HEK293T (cell line): ENCODE data around the gene SLC51A.

Source experiments
- ELF4 ChIP-seq: fragments of 450-650 bp; IDR thresholded peaks from 2 replicates; pipeline ENCODE4 v1.6.1; 2017; ENCODE audit warnings: antibody characterized with exemption
- FOXA1 ChIP-seq: fragments of 450-650 bp; IDR thresholded peaks from 2 replicates; pipeline ENCODE4 v1.6.1; 2016; ENCODE audit warnings: mild to moderate bottlenecking
- FOXK2 ChIP-seq: fragments of 450-650 bp; IDR thresholded peaks from 2 replicates; pipeline ENCODE4 v1.6.1; 2016; ENCODE audit warnings: mild to moderate bottlenecking
- FOXM1 ChIP-seq: fragments of 450-650 bp; IDR thresholded peaks from 2 replicates; pipeline ENCODE4 v1.6.1; 2017; ENCODE audit warnings: mild to moderate bottlenecking, borderline replicate concordance
- HDGF ChIP-seq: fragments of 450-650 bp; IDR thresholded peaks from 2 replicates; pipeline ENCODE4 v1.6.1; 2017; ENCODE audit warnings: antibody characterized with exemption, borderline replicate concordance
- SP1 ChIP-seq: fragments of 450-650 bp; IDR thresholded peaks from 2 replicates; pipeline ENCODE4 v1.6.1; 2017
- TARDBP ChIP-seq: fragments of 450-650 bp; IDR thresholded peaks from 2 replicates; pipeline ENCODE4 v1.6.1; 2016

DNA sequence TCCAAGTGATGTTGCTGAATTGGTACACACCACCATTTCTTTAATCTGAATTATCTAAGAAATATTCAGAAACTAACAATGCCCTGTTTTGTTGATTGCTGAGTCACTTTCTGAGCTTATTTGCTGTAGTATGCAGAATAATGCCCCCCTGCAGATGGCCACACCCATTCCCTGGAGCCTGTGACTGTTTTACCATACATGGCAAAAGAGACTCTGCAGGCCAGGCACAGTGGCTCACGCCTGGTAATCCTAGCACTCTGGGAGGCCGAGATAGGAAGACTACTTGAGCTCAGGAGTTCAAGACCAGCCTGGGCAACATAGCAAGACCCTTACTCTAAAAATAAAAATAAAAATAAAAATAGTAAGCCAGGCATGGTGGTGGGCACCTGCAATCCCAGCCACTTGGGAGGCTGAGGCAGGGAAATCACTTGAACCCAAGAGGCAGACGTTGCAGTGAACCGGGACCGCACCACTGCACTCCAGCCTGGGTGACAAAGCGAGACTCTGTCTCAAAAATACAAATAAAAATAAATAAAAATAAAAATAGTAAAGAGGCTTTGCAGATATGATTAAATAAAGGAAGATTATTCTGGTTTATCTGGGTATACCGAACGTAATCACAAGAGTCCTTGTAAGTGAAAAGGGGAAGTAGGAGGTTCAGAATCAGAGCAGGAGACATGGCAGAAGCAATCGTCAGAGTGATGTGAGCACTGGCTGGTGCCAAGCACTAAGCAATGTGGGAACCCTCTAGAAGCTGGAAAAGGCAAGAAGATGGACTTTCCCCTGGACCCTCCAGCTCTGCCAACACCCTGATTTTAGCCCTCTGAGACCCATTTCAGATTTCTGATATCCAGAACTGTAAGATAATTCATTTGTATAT lies 52.2 kb downstream of the SLC51A start:
- TF ChIP-seq FOXM1 (no peak), FOXA1 (no peak), ELF4 (no peak), TARDBP (no peak), SP1 (no peak), HDGF (no peak), FOXK2 (no peak)
